Hematopoietic multipotent progenitor cell treated with erythropoietin and hydrocortisone succinate and interleukin-3 and kit ligand, for 15 days (in vitro differentiated cells): Measurements from ENCODE around the gene EZH2.

Experiments
- DNase-seq: peaks from one replicate; pipeline ENCODE4 v3.0.0-alpha.2; 2015; ENCODE audit warnings: low spot score

EZH2 gene

GRCh38 chr7:148854983-148855382 lies 29.1 kb downstream of the EZH2 start:
- no peak for DNase-seq

GRCh38 chr7:148852272-148852671 lies 31.8 kb downstream of the EZH2 start:
- DNase-seq: no peak

- peak; percentile 54 for DNase-seq
These were observed 33.5 kb downstream of the EZH2 start for GRCh38 chr7:148850564-148850963.

- no peak for DNase-seq
These were observed 34.5 kb downstream of the EZH2 start for GRCh38 chr7:148849393-148850098.

GRCh38 chr7:148847815-148848734 lies 36.0 kb downstream of the EZH2 start:
- peak; percentile 52 for DNase-seq

DNA sequence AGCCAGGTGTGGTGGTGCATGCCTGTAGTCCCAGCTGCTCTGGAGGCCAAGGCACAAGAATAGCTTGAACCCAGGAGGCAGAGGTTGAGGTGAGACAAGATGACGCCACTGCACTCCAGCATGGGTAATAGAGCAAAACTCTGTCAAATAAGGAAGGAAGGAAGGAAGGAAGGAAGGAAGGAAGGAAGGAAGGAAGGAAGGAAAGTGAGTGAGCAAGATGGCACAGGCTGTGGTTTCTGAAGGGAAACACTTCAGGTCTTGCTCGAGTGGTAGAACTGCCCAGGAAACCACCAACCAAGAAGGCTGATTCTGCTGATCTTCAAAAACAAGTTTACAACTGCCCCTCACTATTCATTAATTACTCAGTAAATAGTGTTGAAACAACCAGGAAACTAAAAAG lies 45.2 kb downstream of the EZH2 start:
- no peak for DNase-seq

DNA sequence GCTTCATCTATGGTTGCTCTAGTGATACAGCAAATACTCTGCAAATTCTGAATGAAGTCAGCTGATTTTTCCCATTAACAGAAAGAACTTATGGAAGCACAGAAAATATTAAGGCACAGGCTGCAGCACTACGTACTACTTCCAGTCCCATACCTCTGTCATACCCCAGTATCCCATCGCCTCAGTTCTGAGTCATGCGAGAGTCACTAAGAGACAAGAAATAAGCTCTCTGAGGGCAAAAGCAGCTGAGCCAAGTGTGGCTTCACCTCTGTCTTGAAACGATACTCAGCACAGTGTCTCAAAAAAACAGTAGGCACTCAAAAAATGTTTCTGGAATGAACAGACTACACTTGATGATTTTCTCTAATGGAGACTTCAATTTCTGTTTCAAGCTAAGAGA lies 48.2 kb downstream of the EZH2 start:
- no peak for DNase-seq

DNA sequence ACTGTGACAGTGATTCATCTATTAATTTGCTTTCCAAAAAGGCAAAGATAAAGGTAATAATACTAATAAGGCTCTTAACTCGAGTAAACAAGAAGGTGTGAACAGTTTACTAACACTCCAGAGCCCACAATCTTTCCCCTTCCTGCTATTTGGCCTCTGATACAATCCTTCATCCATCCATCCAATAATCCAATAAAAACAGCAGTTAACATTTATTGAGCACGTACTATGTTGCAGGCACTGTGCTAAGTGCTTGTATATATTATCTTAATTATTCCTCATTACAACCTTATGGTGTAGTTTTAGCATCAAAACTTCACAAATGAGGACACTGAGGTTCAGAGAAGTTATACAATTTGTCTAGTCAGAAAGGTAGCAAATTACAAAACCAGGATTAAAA lies 49.5 kb downstream of the EZH2 start:
- DNase-seq: no peak

GRCh38 chr7:148831782-148832181 lies 52.3 kb downstream of the EZH2 start:
- DNase-seq: no peak

DNA sequence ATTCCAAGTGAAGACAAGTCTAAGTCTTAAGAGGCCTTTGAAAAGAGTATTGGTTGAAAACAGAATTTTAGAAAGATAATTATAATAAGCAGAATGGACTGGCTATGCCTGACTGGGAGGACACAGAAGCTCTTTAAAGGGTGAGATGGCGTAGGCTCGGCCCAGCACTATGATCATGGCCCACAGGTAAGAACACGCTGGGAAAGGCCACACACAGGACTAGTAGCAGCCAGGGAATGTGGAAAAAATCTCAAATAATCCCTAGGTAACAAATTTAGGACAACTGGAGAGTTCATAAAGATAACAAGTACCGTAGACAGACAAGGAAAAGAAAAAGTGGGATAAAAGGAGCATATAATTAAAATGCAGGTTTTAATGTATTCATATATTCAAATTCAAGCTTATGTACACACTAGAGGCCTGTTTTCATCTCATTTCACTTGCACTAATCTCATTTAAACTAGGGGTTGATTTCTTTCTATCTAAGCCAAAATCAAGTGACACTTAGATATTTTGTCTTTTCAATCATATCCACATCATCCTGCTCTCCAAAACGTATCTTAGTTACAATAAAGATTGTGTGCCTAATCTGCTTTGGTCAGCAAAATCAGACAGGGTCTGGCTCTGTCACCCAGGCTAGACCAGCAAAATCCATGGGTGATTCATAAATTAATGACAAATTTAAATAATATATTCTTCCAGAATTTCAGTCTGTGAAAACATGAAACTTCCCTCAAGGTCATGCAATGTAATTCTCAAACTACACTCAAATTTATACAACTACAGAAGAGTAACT lies 53.0 kb downstream of the EZH2 start:
- DNase-seq: no peak

GRCh38 chr7:148828965-148829364 lies 55.1 kb downstream of the EZH2 start:
- DNase-seq: peak; percentile 13

- DNase-seq: no peak
These were observed 58.8 kb downstream of the EZH2 start for GRCh38 chr7:148825338-148825737.

DNA sequence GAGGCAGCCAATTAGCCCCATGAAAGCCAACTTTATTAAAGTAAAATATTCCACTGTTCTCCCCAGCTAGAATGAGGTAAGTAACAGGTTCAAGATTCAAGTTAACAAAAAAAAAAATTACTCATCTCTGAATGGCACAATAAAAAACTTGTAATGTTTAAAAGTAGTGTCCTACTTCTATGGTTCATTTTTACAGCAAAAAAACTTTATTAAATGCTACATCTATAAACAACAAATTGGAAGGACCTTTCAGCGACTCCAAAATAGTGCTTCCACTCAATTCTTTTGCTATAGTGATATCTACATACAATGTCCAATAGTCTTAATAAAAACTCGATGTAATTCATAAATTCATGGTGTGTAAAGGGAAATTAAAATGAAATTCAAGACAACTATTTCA lies 59.2 kb downstream of the EZH2 start:
- DNase-seq: no peak

DNA sequence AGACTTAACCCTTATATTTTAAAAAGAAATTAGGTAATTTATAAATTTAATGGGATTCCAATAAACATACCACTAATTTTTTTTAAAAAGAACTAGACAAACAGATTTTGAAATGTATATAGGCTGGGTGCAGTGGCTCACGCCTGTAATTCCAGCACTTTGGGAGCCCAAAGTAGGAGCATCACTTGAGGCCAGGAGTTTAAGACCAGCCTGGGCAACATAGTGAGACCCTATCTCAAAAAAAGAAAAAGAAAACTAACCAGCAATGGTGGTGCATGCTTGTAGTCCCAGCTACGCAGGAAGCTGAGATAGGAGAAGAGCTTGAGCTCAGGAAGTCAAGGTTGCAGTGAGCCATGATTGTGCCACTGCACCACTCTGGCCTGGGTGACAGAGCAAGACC lies 62.7 kb downstream of the EZH2 start:
- DNase-seq: no peak

DNA sequence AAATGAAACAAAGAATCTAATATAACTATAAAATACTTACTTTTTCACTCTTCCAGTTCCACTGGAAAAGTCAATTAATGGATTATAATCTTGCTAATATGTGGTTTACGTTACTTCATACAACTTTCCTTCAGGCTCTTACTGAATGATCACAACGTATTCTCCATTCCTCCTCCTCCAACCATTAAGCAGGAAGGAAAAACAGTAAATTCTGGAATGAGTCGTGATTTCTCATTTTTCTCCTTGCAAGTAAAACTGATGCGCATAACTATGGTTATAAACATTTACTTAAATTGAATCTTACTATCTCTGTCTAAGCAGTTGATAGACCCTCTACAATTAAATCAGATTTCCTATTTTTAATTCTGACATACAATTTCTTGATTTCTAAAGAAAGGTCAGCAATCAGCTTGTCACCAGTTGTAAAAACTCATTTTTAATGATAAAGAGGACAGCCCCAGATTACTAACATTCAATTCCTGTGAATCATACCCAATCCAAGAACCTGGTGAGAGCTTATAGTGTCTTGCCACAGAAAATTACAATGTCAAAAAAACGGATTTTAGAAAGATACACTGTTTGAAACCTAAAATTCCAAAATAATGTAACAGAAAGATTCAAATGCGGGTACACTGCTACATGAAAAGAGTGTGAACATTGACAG lies 64.3 kb downstream of the EZH2 start:
- no peak for DNase-seq

DNA sequence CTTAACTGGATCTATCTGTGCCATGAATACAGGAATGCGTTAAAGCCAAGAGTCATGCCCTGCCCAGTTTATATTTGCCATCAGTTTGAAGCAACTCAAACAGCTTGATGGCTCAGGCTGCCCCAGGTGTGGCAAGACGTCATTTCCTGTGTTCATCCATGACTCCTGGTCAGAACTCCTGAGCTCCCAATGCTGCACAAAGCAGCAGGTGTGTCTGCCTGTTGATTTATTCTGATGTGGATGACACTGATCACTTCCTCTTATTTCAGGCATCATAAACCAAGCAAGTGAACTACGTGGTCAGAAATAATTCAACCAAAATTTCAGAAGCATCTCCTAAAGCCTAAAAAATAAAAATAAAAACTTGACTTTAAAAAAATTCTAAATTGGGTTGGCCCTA lies 68.5 kb downstream of the EZH2 start:
- no peak for DNase-seq

- no peak for DNase-seq
These were observed 69.0 kb downstream of the EZH2 start for GRCh38 chr7:148814922-148815559.

GRCh38 chr7:148813890-148814289 lies 70.2 kb downstream of the EZH2 start:
- DNase-seq: no peak

GRCh38 chr7:148811892-148812291 lies 72.2 kb downstream of the EZH2 start:
- DNase-seq: no peak

DNA sequence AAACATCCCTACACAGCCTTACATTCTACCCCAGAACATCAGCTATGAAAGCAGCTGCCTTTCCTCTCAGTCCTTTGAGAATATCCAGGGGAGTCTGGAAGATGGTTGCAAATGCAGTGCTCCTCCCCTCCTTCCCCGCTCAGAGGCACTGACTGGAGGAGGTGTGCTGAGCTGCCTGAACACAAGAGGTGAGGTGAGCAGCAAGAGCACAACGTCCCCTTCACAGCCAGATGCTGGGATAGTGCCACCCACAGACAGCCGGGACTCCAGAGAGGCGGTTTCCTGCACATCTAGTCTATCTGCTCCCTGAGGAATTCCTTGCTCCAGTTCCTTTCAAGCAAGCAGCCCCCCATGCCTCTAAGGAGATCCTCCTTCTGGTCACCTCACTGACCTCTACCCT lies 74.2 kb downstream of the EZH2 start:
- no peak for DNase-seq

DNA sequence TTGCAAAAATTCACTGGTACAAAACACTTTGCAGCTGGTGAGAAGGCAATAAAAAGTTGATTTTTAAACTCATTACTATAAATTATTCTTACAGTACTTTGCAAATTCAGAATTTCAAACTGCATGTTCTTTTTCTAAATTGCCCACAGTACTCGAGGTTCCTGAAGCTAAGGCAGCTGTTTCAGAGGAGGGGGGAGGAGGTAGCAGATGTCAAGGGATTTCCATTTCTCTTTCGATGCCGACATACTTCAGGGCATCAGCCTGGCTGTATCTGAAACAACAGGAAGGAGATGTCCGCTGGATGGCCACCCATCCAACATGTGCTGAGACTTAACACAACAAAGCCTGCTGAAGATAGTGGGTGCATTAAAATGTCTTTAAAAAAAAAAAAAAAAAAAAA lies 76.7 kb downstream of the EZH2 start:
- DNase-seq: no peak

DNA sequence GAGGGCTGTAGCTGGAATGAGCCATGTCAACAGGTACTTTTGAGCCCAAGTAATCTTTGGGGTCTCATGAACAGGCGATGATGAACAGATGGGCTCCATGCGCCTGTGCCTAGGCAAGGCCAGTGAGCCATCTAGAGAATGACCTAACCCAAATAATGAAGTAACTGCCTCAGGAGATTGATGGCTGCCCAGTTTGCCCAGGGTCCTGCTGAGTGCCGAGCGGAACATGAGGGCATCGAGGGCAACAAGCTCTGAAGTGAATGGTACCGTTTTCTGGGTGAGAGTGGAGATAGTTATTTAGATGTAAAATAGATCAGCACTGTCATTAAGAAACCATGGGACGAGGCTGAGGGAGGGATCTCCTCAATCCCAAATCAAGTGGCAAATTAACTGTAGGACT lies 77.9 kb downstream of the EZH2 start:
- no peak for DNase-seq
